C4-2B (cell line): ENCODE results near the gene ANKMY1.
"Not testable (repeated sequence)": the region's sequence is repeated elsewhere in the genome, so short reads cannot be mapped to it uniquely, and the experiment has no call there.

Experiments
- H3K27ac ChIP-seq: fragments of 450-650 bp; 2 replicates; pipeline ENCODE4 v1.5.1; 2017
- CTCF ChIP-seq: fragments of 450-650 bp; conservative IDR thresholded peaks from 2 replicates; pipeline ENCODE4 v1.5.1; 2017; ENCODE audit warnings: mild to moderate bottlenecking
- ZFX ChIP-seq: fragments of 450-650 bp; IDR thresholded peaks from 2 replicates; pipeline ENCODE4 v1.6.1; 2017

ANKMY1 gene

GRCh38 chr2:240502059-240502429 is 55.7 kb downstream of the ANKMY1 start:
- no peak for TF ChIP-seq CTCF
- TF ChIP-seq ZFX, result no peak
- H3K27ac ChIP-seq, result no peak overlapping the region

GRCh38 chr2:240501531-240501991 is 56.2 kb downstream of the ANKMY1 start:
- H3K27ac ChIP-seq, result no peak overlapping the region
- no peak for TF ChIP-seq ZFX
- TF ChIP-seq CTCF, result no peak

GRCh38 chr2:240500561-240501423 is 57.0 kb downstream of the ANKMY1 start:
- H3K27ac ChIP-seq, result no peak overlapping the region
- TF ChIP-seq CTCF, result no peak
- TF ChIP-seq ZFX, result no peak

GRCh38 chr2:240499309-240500301 is 58.2 kb downstream of the ANKMY1 start:
- no peak for TF ChIP-seq ZFX
- TF ChIP-seq CTCF, result no peak
- H3K27ac ChIP-seq, result no peak overlapping the region

- H3K27ac ChIP-seq, result no peak overlapping the region
- TF ChIP-seq ZFX, result no peak
- no peak for TF ChIP-seq CTCF
These were observed 58.9 kb downstream of the ANKMY1 start for GRCh38 chr2:240498958-240499260.

- no peak overlapping the region for H3K27ac ChIP-seq
- TF ChIP-seq ZFX (no peak), CTCF (no peak)
These were observed 59.4 kb downstream of the ANKMY1 start for GRCh38 chr2:240498171-240498957.

GRCh38 chr2:240497082-240497481 is 60.7 kb downstream of the ANKMY1 start:
- not testable (repeated sequence) for H3K27ac ChIP-seq
